SU-DHL-6 (cell line): ENCODE measurements around the gene ANXA10.

Experiments used
- H2AFZ ChIP-seq: fragments of 200-600 bp; sonication (generic); 2 replicates; pipeline ENCODE4 v1.6.1; 2014; ENCODE audit warnings: low read depth, mild to moderate bottlenecking, moderate library complexity, mixed read lengths, antibody characterized with exemption, low read length; ENCODE audit not compliant: severe bottlenecking
- H3F3A ChIP-seq: fragments of 200-600 bp; shearing (Covaris generic); 2 replicates; pipeline ENCODE4 v1.6.0; 2016; ENCODE audit warnings: antibody characterized with exemption, mild to moderate bottlenecking; ENCODE audit not compliant: insufficient read depth
- H3K27ac ChIP-seq: fragments of 200-600 bp; sonication (generic); 2 replicates; pipeline ENCODE4 v1.5.1; 2016; ENCODE audit warnings: low read depth, mild to moderate bottlenecking, low read length, moderate library complexity, mixed read lengths
- H3K27me3 ChIP-seq: fragments of 200-600 bp; sonication (generic), shearing (Covaris generic); 2 replicates; pipeline ENCODE4 v1.6.0; 2014; ENCODE audit warnings: mild to moderate bottlenecking, low read length
- H3K36me3 ChIP-seq: fragments of 200-600 bp; sonication (generic); 2 replicates; pipeline ENCODE4 v1.6.1; 2014; ENCODE audit warnings: mild to moderate bottlenecking, low read length, mixed read lengths
- H3K4me2 ChIP-seq: fragments of 300-600, 200-600 bp; shearing (Covaris generic), sonication (generic); 2 replicates; pipeline ENCODE4 v1.6.0; 2014; ENCODE audit warnings: low read length, low read depth, mild to moderate bottlenecking; ENCODE audit not compliant: poor library complexity, severe bottlenecking
- H3K4me3 ChIP-seq: fragments of 200-600 bp; sonication (generic); 2 replicates; pipeline ENCODE4 v1.5.1; 2014; ENCODE audit warnings: antibody characterized with exemption, low read length, mild to moderate bottlenecking, mixed read lengths; ENCODE audit not compliant: insufficient read depth, poor library complexity, severe bottlenecking
- H3K79me2 ChIP-seq: fragments of 200-600 bp; sonication (generic); 2 replicates; pipeline ENCODE4 v1.6.1; 2014; ENCODE audit warnings: mild to moderate bottlenecking, low read length, moderate library complexity; ENCODE audit not compliant: insufficient read depth
- H3K9ac ChIP-seq: fragments of 200-600 bp; sonication (generic); 2 replicates; pipeline ENCODE4 v1.7.0; 2014; ENCODE audit warnings: mild to moderate bottlenecking, low read length
- H3K9me2 ChIP-seq: fragments of 200-600 bp; sonication (generic); replicated peaks from 2 replicates; pipeline ENCODE4 v1.6.1; 2014; ENCODE audit warnings: low read length; ENCODE audit not compliant: insufficient read depth
- H3K9me3 ChIP-seq: fragments of 200-600 bp; sonication (generic); 2 replicates; pipeline ENCODE4 v1.6.1; 2014; ENCODE audit warnings: low read length, mixed read lengths; ENCODE audit not compliant: insufficient read depth
- H4K20me1 ChIP-seq: fragments of 200-600 bp; sonication (generic); 2 replicates; pipeline ENCODE4 v1.6.1; 2014; ENCODE audit warnings: low read depth, mild to moderate bottlenecking, antibody characterized with exemption, low read length, moderate library complexity, mixed read lengths
- CTCF ChIP-seq: fragments of 200-600 bp; sonication (generic); IDR thresholded peaks from one replicate; pipeline ENCODE4 v1.5.1; 2017; ENCODE audit warnings: antibody characterized with exemption, mild to moderate bottlenecking, low read length, moderate library complexity; ENCODE audit not compliant: insufficient read depth, poor library complexity, severe bottlenecking
- EZH2phosphoT487 ChIP-seq: fragments of 200-600 bp; sonication (generic), shearing (Covaris generic); conservative IDR thresholded peaks from 2 replicates; pipeline ENCODE4 v1.6.1; 2018; ENCODE audit warnings: mild to moderate bottlenecking, antibody characterized with exemption, low read length, moderate library complexity, mixed read lengths

ANXA10 gene

GRCh38 chr4:168119100-168119499, 26.8 kb downstream of the ANXA10 start:
- Histone ChIP-seq H3K9me2 (no peaks in the 10 kb centered on the region), H2AFZ (no peak overlapping the region), H3F3A (no peaks in the 10 kb centered on the region), H3K4me3 (no peak overlapping the region), H3K27ac (no peak overlapping the region), H3K36me3 (no peaks in the 10 kb centered on the region), H3K9ac (no peak overlapping the region), H4K20me1 (no peaks in the 10 kb centered on the region), H3K79me2 (no peaks in the 10 kb centered on the region), H3K27me3 (no peaks in the 10 kb centered on the region), H3K4me2 (no peak overlapping the region), H3K9me3 (no peaks in the 10 kb centered on the region)
- TF ChIP-seq CTCF (no peak), EZH2phosphoT487 (no peak)

- Histone ChIP-seq H3K4me2 (no peak overlapping the region), H3F3A (no peaks in the 10 kb centered on the region), H3K9me2 (no peaks in the 10 kb centered on the region), H3K79me2 (no peaks in the 10 kb centered on the region), H3K4me3 (no peak overlapping the region), H4K20me1 (no peaks in the 10 kb centered on the region), H3K36me3 (no peaks in the 10 kb centered on the region), H3K9ac (no peak overlapping the region), H2AFZ (no peak overlapping the region), H3K27me3 (no peaks in the 10 kb centered on the region), H3K9me3 (no peaks in the 10 kb centered on the region), H3K27ac (no peak overlapping the region)
- no peak for TF ChIP-seq CTCF
- no peak for TF ChIP-seq EZH2phosphoT487
These were observed 27.6 kb downstream of the ANXA10 start for GRCh38 chr4:168119890-168120289.

GRCh38 chr4:168120811-168121210, 28.5 kb downstream of the ANXA10 start:
- TF ChIP-seq CTCF (no peak), EZH2phosphoT487 (no peak)
- no peaks in the 10 kb centered on the region for H4K20me1 ChIP-seq
- no peaks in the 10 kb centered on the region for H3K9me3 ChIP-seq
- H3K36me3 ChIP-seq = no peaks in the 10 kb centered on the region
- no peak overlapping the region for H3K9ac ChIP-seq
- no peak overlapping the region for H3K4me2 ChIP-seq
- H3K27me3 ChIP-seq = no peaks in the 10 kb centered on the region
- no peaks in the 10 kb centered on the region for H3F3A ChIP-seq
- H3K79me2 ChIP-seq = no peaks in the 10 kb centered on the region
- H3K9me2 ChIP-seq = no peaks in the 10 kb centered on the region
- H3K27ac ChIP-seq = no peak overlapping the region
- no peak overlapping the region for H2AFZ ChIP-seq
- no peak overlapping the region for H3K4me3 ChIP-seq
